Stimulated activated CD8-positive, alpha-beta memory T cell treated with anti-CD3 and anti-CD28 coated beads, Interleukin-4, amount 100 ng/mL, for 24 hours (primary cell): ENCODE results near the gene ZRANB1.

Source experiments
- DNase-seq: peaks from one replicate; pipeline ENCODE4 v3.0.0-alpha.2; 2020; ENCODE audit warnings: low read depth

Gene ZRANB1

GRCh38 chr10:125037145-125037877 is 95.4 kb downstream of the ZRANB1 start:
- no peak for DNase-seq
